Tibial artery (tissue), 4 donors: Measurements from ENCODE around the gene MED13.

Source experiments
- DNase-seq, 2 donors: peaks; one replicate each; pipeline ENCODE4 v3.0.0-alpha.2; 2019
- H3K27ac ChIP-seq, 2 donors: fragments of 200-600 bp; sonication (generic) in 1 of 2; 1 replicate in 1 of 2; 2 replicates in 1 of 2; pipeline ENCODE4 v1.5.1; 2018 to 2019; ENCODE audit warnings: mild to moderate bottlenecking in 1 of 2
- H3K27me3 ChIP-seq, 2 donors: fragments of 200-600 bp; sonication (generic) in 1 of 2; one replicate each; pipeline versions ENCODE4 v1.5.1 to v1.6.0; 2016 to 2019
- H3K36me3 ChIP-seq, 3 donors: fragments of 200-600 bp; sonication (generic) in 2 of 3; one replicate each; pipeline ENCODE4 v1.5.1; 2016 to 2019; ENCODE audit warnings: mild to moderate bottlenecking in 2 of 3
- H3K4me1 ChIP-seq, 4 donors: fragments of 200-600 bp; sonication (generic) in 2 of 4; 1 replicate in 3 of 4; 2 replicates in 1 of 4; pipeline ENCODE4 v1.5.1; 2016 to 2019
- H3K4me3 ChIP-seq, 2 donors: fragments of 200-600 bp; sonication (generic) in 1 of 2; 1 replicate in 1 of 2; 2 replicates in 1 of 2; pipeline ENCODE4 v1.5.1; 2018 to 2019; ENCODE audit warnings: mild to moderate bottlenecking in 2 of 2
- H3K9me3 ChIP-seq, 3 donors: fragments of 200-600 bp; sonication (generic) in 1 of 3; one replicate each; pipeline ENCODE4 v1.5.1; 2016 to 2019
- CTCF ChIP-seq, 2 experiments: fragments of 200-600 bp in 1 of 2; fragments of 450-650 bp in 1 of 2; IDR thresholded peaks; one replicate each; pipeline ENCODE4 v1.5.1; 2017 to 2019; ENCODE audit warnings: antibody characterized with exemption in 2 of 2, mild to moderate bottlenecking in 1 of 2, moderate library complexity in 1 of 2
- intact Hi-C: fragments of 100-400 bp; cut with DNase I; formaldehyde crosslinking; loops from one replicate; pipeline ENCODE4 v1.15.0; 2023; ENCODE audit warnings: low total_unique reads

MED13 gene

GRCh38 chr17:61996916-61997605 is 68.0 kb downstream of the MED13 start:
- Histone ChIP-seq H3K36me3 (peaks cover 18 to 32% (median 28%) of the 10 kb centered on the region in 3 donors), H3K9me3 (no peaks in the 10 kb centered on the region), H3K4me1 (peaks cover 0 to 32% (median 11%) of the 10 kb centered on the region in 4 donors), H3K27ac (no peak overlapping the region), H3K4me3 (no peak overlapping the region), H3K27me3 (no peaks in the 10 kb centered on the region)
- intact Hi-C loops: no loop called here
- TF ChIP-seq CTCF (IDR thresholded peaks at IDR 0.05): no peak
- DNase-seq: no peak

- intact Hi-C loops: no loop called here
- Histone ChIP-seq H3K27ac (no peak overlapping the region), H3K4me1 (no peaks in the 10 kb centered on the region), H3K4me3 (no peak overlapping the region), H3K36me3 (peaks cover 29 to 72% (median 69%) of the 10 kb centered on the region in 3 donors), H3K9me3 (no peaks in the 10 kb centered on the region), H3K27me3 (no peaks in the 10 kb centered on the region)
- no peak for TF ChIP-seq CTCF (IDR thresholded peaks at IDR 0.05)
- DNase-seq: no peak
These were observed 75.6 kb downstream of the MED13 start for GRCh38 chr17:61989509-61989908.

GRCh38 chr17:61986898-61987297 is 78.2 kb downstream of the MED13 start:
- intact Hi-C loops: no loop called here
- peaks cover 40 to 72% (median 70%) of the 10 kb centered on the region in 3 donors for H3K36me3 ChIP-seq
- no peaks in the 10 kb centered on the region for H3K27me3 ChIP-seq
- H3K4me3 ChIP-seq: no peak overlapping the region
- TF ChIP-seq CTCF (IDR thresholded peaks at IDR 0.05): no peak
- no peak overlapping the region for H3K27ac ChIP-seq
- no peak for DNase-seq
- H3K4me1 ChIP-seq: no peaks in the 10 kb centered on the region
- H3K9me3 ChIP-seq: no peaks in the 10 kb centered on the region

- Histone ChIP-seq H3K4me3 (no peak overlapping the region), H3K36me3 (peaks cover 42 to 71% (median 66%) of the 10 kb centered on the region in 3 donors), H3K4me1 (no peaks in the 10 kb centered on the region), H3K27me3 (no peaks in the 10 kb centered on the region), H3K9me3 (no peaks in the 10 kb centered on the region), H3K27ac (no peak overlapping the region)
- intact Hi-C loops: no loop called here
- DNase-seq: no peak
- no peak for TF ChIP-seq CTCF (IDR thresholded peaks at IDR 0.05)
These were observed 80.3 kb downstream of the MED13 start for GRCh38 chr17:61984821-61985220.

- Histone ChIP-seq H3K36me3 (peaks cover 43 to 87% (median 71%) of the 10 kb centered on the region in 3 donors), H3K4me1 (no peaks in the 10 kb centered on the region), H3K27me3 (no peaks in the 10 kb centered on the region), H3K9me3 (no peaks in the 10 kb centered on the region), H3K27ac (no peak overlapping the region), H3K4me3 (no peak overlapping the region)
- intact Hi-C loops: no loop called here
- TF ChIP-seq CTCF (IDR thresholded peaks at IDR 0.05): no peak
- DNase-seq: no peak
These were observed 83.8 kb downstream of the MED13 start for GRCh38 chr17:61981323-61981722.
